Measurements from ENCODE around the gene TXLNA.

TXLNA gene

DNA sequence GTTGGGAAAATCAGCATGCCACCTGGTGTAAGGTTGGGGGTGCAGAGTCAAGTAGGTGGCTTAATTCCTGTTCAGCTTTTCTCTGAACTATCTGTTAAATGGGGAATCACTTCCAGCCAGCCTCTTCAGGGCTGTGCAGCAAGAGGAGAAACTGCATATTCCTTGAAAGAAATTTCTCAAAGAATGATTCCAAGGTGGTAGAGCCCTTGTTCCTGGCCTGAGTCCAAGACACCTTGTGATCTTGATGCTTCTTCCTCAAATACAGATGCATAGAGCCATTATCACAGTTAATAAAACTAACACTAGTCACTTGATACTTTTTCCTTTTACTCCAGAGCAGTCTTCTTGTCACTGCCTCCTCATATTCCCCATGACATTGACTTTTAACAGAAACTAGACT lies 5.2 kb downstream of the TXLNA start:
- DNase-seq (ENCODE audit: low read depth in 2 of 2), result no peak

DNA sequence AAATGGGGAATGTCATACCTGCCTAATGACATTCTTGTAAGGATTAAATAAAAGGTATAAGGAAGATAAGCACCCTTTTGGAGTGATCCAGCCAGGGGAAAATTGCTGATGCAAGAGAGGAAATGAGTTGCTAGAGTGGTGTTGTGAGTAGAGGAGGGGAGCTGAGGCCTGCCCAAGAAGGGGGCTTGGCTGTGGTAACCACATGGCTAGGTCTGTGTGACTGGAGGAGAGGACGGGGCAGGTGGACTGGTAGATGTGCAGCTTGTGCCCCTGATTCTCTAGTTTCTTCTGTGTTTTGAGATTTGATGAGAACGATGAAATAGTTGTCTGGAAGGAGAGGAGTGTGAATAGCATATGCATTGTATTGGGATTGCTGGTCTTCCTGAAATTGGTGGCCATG lies 6.6 kb downstream of the TXLNA start:
- DNase-seq (ENCODE audit: low read depth in 2 of 2), result no peak

DNA sequence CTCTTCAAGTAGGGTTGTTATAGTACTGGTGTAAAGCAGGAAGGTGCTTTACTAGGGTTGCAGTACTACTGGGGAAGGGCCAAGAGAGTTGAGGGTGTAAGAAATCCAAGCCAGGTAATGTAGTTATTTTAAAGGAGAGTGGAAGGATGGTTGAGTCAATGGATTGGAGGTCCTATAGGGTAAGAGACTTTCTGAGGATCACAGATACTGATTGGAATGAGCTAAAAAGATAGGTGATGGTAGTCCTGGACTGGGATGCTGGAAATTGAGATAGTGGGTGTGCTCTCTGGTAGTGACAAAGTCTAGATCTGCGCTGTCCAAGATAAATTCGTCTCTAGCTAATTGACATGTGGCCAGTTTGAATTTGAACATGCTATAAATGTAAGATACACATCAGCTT lies 7.0 kb downstream of the TXLNA start:
- no peak for DNase-seq (ENCODE audit: low read depth in 2 of 2)

DNA sequence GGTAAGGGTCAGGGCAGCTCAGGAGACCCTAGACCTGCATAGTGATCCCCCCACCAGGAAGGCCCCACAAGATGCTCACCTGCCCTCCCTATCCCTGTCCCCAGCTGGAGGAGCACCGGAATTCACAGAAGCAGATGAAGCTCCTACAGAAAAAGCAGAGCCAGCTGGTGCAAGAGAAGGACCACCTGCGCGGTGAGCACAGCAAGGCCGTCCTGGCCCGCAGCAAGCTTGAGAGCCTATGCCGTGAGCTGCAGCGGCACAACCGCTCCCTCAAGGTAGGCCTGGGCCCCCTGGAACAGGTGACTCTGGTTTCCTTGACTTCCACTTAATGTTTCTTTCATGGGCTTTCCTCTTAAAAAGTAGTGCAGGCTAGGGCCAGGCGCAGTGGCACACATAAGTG lies 8.4 kb downstream of the TXLNA start:
- no peak for DNase-seq (ENCODE audit: low read depth in 2 of 2)

DNA sequence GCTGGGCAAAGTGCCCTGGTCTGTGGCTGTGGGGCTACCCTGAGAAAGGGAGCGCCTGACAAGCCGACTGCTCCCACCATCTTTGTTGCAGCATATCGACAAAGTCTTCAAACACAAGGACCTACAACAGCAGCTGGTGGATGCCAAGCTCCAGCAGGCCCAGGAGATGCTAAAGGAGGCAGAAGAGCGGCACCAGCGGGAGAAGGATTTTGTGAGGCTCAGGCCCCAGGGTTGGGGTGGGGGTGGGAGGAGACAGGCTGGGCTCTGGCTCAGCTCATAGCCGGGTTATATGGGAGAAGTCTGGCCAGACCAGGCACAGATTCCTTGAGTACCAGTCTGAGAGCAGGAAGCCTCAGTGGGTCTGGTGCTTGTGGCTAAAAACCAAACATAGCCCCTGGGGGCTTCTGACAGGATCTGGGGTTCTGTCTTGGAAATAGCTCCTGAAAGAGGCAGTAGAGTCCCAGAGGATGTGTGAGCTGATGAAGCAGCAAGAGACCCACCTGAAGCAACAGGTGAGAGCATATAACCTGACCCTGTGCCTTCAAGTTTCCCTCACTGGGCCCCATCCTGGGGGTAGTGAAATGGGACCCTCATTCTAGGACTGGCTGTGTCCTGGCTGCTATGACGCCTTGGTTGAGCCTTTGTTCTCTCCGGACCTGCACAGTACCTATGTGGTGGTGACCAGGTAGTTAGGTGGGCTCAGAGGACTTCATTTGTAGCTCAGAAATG lies 12.9 kb downstream of the TXLNA start:
- no peak for DNase-seq (ENCODE audit: low read depth in 2 of 2)

DNA sequence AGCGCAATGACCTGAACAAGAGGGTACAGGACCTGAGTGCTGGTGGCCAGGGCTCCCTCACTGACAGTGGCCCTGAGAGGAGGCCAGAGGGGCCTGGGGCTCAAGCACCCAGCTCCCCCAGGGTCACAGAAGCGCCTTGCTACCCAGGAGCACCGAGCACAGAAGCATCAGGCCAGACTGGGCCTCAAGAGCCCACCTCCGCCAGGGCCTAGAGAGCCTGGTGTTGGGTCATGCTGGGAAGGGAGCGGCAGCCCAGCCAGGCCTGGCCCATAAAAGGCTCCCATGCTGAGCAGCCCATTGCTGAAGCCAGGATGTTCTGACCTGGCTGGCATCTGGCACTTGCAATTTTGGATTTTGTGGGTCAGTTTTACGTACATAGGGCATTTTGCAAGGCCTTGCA lies 15.5 kb downstream of the TXLNA start:
- DNase-seq (ENCODE audit: low read depth in 2 of 2), result no peak

DNA sequence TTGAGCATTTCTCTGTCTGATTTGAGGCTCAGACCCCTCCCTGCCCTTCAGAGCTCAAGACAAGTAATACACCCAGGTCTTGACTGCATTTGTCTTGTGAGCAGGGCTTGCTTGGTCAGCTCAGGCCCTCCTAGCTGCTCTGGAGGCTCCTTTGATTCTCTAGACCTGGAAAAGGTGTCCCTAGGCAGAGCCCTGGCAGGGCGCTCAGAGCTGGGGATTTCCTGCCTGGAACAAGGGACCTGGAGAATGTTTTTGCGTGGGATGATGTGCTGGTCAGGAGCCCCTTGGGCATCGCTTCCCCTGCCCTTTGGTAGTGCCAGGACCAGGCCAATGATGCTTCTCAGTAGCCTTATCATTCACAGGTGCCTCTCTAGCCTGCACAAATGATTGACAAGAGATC lies 16.1 kb downstream of the TXLNA start:
- DNase-seq (ENCODE audit: low read depth in 2 of 2), result no peak

DNA sequence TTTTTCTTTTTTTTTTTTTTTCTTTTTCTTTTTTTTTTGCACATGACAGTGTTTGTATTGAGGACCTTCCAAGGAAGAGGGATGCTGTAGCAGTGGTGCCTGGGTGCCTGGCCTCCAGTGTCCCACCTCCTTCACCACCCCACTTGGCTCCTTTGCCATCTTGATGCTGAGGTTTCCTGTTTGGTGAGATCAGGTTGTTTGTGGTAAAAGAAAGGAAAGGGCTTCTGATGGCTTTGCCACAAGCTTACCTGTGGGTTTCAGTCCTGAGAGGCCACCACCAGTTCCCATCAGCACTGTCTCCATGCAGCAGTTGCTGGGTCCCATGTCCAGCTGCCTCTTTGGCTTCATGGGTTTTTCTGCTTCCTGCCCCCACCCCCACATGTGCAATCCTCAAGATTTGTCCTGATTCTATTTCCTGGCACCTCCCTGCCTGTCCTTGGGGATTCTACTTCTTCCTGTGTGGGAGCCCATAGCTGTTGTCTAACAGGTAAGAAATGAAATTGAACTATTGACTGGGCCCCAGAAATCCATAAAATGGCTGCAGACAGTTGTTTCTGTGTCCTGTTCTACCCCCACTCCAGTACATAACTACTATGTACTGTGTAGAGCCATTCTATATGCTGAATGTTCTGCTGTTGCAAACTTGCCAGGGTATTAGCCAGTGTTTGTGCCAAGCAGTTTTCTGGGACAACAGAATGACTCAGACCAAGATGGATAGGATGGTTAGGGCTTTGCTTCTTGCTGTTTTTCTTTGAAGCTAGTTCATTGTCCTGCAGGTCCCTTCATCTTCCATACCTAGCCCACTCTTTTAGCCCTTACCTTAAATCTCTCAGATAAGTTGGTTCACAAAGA lies 16.7 kb downstream of the TXLNA start:
- DNase-seq (ENCODE audit: low read depth in 2 of 2), result no peak

DNA sequence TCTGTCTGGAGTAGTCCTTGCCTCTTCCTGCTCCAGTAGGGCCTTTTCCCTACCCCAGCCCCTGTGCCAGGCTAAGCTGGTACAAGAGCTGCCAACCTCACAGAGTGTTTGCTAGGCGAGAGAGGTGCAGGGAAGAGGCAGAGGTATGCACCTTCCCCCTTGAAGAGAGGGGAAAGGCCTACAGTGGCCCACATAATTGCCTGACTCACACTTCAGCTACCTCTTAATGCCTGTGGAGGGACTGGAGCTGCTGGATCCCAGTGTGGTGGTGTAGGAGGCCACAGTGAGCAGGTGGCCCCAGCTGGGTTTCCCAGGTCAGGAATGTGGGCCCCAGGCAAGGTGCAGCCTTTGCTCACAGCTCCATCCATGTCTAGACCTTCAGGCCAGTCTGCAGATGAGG lies 17.6 kb downstream of the TXLNA start:
- no peak for DNase-seq (ENCODE audit: low read depth in 2 of 2)

DNA sequence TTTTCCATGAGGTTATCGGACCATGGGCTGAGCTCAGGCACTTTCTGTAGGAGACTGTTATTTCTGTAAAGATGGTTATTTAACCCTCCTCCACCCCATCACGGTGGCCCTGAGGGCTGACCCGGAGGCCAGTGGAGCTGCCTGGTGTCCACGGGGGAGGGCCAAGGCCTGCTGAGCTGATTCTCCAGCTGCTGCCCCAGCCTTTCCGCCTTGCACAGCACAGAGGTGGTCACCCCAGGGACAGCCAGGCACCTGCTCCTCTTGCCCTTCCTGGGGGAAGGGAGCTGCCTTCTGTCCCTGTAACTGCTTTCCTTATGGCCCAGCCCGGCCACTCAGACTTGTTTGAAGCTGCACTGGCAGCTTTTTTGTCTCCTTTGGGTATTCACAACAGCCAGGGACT lies 18.4 kb downstream of the TXLNA start:
- DNase-seq (ENCODE audit: low read depth in 2 of 2), result no peak

DNA sequence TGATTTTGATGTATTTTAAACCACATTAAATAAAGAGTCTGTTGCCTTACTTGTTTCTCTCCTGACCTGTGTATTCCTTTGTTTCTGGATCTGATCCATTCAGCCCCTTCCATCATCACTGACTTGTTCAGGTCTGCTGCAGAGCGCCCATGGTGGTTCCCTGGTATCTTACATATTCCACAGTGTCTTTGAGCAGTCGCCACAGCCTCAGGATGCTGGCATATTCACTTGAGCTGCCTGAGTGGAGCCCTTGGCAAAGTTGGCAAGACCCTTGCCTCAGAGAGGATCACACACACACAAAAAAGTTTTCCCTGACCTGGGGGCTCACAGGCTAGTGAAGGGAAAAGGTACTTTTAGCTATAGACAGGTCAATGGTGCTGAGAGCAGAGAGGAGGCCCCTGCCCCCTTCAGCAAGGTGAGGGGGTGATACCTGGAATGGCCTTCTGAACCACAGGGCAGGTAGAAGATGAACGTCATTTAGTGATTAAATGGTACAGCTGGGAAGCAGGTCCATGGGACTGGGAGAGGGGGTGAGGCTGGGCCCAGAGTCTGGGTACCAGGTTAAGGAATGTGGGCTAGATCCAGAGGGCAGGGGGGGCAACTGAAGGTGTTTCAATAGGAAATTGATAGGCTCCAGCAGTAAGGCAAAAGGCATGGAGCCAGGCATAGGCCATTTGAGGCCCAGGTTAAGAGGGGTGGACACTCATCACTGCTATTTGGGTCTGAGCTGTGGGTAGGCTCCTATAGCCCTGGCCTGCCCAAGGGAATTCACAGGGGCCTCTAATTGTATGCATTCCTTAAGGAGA lies 19.0 kb downstream of the TXLNA start:
- no peak for DNase-seq (ENCODE audit: low read depth in 2 of 2)

DNA sequence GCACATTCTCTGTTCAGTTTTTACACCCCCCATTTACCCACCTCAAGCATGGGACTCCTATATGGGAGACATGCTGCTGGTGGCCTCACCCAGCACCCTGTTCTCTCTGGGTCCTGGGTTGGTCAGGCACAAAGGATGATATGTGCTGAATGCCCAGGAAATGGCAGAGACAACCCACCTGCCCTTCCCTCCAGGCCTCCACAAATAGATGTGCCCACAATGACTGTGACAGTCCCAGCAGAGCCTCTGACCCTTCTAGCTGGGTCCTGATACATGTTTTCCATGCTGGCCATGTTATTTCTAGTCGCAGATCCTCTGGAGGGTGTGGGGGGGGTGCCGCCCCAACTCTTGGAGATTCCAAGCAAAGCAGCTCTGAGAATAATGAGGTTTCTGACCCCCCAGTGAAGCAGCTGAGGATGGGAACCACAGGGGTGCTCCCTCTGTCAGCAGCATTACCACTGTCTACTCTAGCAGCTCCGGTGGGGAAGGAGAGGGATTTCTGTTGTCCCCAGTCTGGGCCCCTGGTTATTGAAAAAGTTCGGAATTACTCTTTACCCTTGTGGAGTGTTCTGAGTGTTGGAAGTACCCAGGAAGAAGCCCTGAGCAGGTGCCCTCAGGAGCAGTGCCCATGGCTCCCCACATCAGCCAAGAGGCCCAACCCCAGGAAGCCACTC lies 19.7 kb downstream of the TXLNA start:
- DNase-seq (ENCODE audit: low read depth in 2 of 2), result no peak

DNA sequence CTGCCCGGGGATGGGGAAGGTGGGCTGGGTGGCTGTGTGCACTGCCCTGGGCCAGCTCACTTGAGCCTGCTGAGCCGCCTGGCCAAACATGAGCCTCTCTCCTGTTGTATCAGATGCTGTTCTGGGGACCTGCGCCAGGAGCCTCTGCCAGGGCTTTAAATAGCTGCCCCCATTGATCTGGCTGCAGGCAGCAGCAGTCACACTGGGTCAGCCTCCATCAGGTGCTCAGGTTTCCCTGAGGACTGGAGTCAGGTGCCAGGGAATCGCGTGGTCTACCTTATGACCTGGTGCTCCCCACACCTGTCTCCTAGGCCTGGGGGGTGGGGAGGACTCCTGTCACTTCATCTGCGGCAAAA lies 20.2 kb downstream of the TXLNA start:
- DNase-seq (ENCODE audit: low read depth in 2 of 2), result no peak

DNA sequence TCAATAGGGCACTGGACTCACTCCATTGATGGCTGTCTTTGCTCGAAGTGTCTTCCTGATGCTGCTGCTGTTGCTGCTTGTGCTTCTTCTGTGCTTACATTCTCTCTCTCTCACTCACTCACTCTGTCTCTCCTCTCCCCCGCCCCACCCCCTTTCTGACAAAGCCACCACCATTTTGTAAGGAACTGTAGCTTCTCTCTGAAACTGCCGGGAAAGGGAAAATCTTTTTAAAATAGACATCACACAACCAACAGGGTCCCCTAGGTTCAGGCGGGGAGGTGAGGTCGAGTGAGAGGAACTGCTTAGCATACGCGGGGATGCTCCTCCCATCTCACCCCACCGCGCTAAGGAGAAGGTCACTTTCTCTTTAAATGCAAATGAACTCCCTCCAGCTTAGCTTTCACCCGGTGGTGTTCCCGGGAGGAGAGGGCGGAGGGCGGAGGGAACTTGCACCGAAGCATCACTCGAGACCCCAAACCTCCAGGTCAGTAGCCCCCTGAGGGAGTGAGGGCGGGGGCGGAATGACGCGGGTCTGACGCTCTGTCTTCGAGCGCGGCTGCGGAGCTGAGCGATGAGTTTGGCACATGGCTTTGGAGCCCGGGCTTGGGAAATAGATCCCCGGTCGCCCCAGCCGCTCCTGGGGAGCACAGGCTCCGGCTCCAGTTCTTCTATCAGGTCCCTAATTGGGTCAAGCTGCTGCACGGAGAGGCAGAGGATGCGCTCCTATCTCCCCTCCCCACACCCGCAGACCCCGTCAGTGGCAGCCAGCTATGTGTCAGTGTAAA lies 20.9 kb downstream of the TXLNA start, which contains the start of gene CCDC28B:
TSS of gene CCDC28B (plus strand) at position 370 of the 785 bp plus-strand sequence. CDS start 1,341 bp downstream, outside the sequence.
- peak; percentile 19 to 49 for DNase-seq (ENCODE audit: low read depth in 2 of 2)

DNA sequence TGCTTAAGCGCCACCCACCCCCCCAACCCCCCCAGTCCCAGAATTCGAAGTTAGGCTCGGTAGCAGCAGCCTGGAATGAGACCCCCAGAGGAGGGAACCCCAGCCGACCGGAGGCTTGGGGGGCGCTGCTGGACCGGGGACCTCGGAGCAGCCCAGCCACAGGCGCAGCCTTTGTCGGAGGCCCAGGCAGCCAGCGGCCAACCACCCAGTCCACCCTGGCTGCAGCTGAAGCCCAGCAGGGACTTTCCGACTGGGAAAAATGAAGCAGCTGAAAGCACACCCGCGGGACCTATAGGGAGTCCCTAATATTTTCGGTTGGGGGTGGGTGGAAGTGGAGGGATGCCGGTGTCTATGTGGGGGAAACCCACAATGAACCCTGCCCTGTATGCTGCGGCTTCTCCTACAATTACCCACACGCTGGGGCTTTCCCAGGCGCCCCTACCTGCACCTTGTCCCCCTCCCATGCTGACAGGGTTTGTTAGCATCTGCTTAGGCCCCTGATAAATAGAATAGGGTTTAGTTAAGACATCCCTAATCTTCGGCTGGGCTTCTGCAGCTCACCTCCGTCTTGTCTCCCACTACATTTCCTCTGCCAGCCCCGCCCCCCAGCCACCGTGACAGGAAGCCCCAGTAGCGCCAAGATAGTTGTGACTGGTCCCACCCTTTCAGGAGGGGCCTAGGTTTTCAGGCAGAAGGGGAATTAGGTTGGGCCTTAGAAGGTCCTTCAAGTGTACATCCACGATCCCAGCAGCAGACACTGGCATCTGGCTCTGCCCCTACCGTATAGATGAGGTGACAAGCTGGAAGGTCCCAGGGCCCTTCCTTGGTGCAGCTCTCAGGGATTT lies 21.8 kb downstream of the TXLNA start:
- DNase-seq (ENCODE audit: low read depth in 2 of 2), result peak; percentile 55 to 69

DNA sequence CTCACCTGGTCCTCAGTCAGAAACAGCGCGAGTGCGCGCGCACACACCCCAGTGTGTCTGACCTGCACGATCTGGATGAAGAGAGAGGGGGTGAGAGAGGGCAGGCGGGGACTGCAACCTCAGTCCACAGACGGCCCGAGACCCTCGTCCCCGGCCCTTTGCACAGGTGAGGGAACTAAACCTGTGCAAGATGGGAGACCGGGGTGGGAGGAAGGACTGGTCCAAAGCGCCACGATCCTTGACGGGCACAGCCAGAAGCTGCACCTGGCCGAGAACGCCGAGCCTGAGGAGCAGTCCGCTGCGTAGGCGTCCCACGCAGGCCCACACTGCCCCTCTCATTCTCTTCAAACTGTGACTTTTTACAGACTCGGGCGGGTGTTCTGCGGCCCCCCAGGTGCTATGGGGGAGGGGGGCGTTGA lies 25.5 kb downstream of the TXLNA start:
- DNase-seq (ENCODE audit: low read depth in 2 of 2), result no peak

DNA sequence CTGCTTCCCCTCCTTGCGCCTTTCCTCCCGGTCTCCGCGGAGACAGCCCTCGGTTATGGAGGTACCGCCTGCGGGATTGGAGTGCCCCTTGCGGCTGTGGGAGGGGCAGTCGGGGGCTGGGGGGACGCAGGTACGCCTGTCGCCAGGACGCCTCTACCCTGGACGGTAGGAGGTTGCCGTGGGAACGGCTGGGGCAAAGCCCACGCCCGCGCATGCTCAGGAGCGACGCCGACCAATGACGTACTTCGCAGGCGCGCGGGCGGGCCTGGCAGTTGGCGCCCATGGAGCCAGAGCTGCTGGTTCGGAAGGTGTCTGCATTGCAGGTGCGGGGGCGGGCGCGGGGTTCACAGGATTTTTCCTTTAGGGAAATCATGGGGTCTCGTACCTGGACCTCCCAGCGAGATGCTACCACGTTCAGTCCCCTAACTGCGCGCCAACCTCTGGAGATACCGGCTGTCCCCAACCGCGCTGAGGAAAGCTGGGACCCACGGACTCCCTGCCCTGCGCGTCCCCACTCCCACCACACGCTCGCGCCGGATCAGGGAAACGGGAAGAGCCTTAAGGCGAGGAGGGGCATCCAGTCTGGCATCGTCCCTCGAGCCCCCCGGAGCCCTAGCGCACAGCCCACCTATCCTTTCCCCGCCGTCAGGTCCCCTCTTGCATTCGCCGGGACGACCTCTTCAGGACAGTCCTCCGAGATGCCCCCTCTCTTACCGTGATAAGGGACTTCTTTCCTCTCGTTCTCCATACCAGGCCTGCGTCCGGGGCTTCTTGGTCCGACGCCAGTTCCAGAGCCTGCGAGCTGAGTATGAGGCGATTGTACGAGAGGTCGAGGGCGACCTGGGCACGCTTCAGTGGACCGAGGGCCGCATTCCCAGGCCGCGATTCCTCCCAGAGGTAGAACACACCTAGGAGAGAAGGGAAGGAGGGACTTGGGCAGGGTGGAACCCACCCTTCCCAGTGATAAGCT lies 26.2 kb downstream of the TXLNA start, which contains the start of gene IQCC:
TSS of gene IQCC (plus strand) at position 271 of the 970 bp plus-strand sequence. CDS start at position 282, 11 bp downstream.
- peak; percentile 67 to 79 for DNase-seq (ENCODE audit: low read depth in 2 of 2)

DNA sequence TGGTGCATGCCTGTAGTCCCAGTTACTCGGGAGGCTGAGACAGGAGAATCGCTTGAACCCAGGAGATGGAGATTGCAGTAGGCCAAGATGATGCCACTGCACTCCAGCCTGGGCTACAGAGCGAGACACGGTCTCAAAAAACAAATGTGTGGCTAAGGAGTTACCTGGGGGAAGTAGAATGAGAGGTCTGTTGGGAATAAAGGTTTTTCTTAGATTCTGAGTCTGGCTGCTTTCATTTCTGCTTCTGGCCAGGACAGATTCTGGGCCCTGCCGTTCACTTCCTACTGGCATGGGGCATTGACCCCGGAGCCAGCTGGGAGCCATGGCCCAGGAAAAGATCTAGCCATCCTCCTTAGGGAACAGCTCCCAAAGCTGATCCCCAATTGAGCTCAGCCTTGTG lies 29.0 kb downstream of the TXLNA start:
- no peak for DNase-seq (ENCODE audit: low read depth in 2 of 2)

DNA sequence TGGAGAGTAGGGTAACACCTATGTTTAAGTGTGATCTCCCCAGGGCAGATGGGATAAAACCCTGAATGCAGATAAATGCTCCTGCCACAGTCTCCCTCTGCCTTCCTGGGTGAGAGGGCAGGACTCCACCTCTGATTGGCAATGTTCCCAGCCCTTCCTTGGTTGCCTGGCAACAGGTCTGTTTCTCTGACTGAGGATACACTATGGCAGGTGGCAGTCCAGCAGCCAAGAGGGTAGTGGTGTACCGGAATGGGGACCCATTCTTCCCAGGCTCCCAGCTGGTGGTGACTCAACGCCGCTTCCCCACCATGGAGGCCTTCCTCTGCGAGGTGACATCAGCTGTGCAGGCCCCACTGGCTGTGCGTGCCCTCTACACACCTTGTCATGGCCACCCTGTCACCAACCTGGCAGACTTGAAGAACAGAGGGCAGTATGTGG lies 29.4 kb downstream of the TXLNA start, which contains the start of gene DCDC2B:
TSS of gene DCDC2B (plus strand) at position 199 of the 438 bp plus-strand sequence. CDS start at position 204, 5 bp downstream.
- DNase-seq (ENCODE audit: low read depth in 2 of 2), result no peak

Data from stimulated activated CD8-positive, alpha-beta memory T cell treated with anti-CD3 and anti-CD28 coated beads, Interleukin-7, amount 100 ng/mL, for 4 hours (primary cell).